Measurements from ENCODE around the gene CHTOP.

DNA sequence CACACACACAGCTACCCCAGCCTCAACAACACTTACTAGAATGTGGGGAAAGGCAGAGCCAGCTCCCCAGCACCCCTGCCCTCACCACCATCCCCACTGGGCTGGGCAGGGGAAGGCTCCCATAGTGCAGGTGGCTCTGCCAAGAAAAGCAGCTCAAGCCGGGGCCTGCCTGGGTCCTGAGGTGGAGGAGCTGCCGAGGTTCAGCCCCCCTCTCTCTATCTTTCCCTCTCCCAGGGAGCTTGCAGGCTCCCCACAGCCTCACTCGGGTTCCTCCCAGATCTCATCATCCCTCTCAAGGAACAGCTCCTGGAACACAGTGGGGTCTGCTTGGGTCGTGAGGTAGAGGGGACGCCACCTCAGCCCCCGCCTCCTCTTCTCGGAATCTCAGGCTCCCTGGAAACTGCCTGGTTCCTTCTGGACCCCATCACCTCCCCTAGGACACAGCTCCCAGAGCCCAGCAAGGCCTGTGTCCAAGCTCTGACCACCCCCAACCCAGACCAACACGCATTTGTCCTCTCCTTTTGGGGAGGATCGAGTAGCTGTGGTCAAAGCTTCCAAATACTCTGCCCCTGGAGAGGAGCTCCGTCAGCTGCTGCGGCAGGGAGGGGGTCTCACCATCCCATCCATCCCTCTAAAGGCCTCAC, 21.6 kb upstream of the CHTOP start:
- TF ChIP-seq USF2 (IDR thresholded peaks at IDR 0.05; ENCODE audit: low read depth, low read length) = no peak
- TF ChIP-seq SMC3 (IDR thresholded peaks at IDR 0.05; ENCODE audit: low read depth, low read length) = no peak
- TF ChIP-seq POLR2A (IDR thresholded peaks at IDR 0.05; ENCODE audit: low read depth, low read length) = no peak
- no peak for TF ChIP-seq CTCF (conservative IDR thresholded peaks at IDR 0.05; ENCODE audit: low read depth, low read length)
- TF ChIP-seq NFE2L2 (IDR thresholded peaks at IDR 0.05; ENCODE audit: low read depth, low read length) = no peak
- no peak for TF ChIP-seq CEBPB (IDR thresholded peaks at IDR 0.05; ENCODE audit: low read depth, low read length)
- TF ChIP-seq RFX5 (IDR thresholded peaks at IDR 0.05; ENCODE audit: low read depth, low read length) = no peak
- TF ChIP-seq BHLHE40 (IDR thresholded peaks at IDR 0.05; ENCODE audit: low read depth, low read length) = no peak
